WTC11 (cell line): ENCODE results near the gene FBLN2. TPM values are rescaled to one million over a fixed set of nuclear protein-coding genes. Genes with fewer than 3 reads are reported as not detected.

Source experiments
- ATAC-seq: fragments of 200-7000 bp; cut with Tn5 transposase; 2 replicates; pipeline ENCODE4 v1.10.0; 2021; ENCODE audit warnings: mild to moderate bottlenecking, moderate library complexity
- CTCF ChIA-PET: fragments of 300-600 bp; sonication (Branson Sonifier 250); formaldehyde crosslinking; loops from one replicate; lab custom pipeline; 2021; ENCODE audit warnings: antibody characterized with exemption; lab: Charles Lee
- POLR2A ChIA-PET: fragments of 350-600 bp; sonication (Branson Sonifier 250); formaldehyde crosslinking; loops from one replicate; lab custom pipeline; 2021; ENCODE audit warnings: antibody characterized with exemption; lab: Charles Lee
- DNase-seq: peaks from one replicate; pipeline ENCODE4 v3.0.0; 2021; ENCODE audit warnings: low spot score
- H3K27ac Mint-ChIP-seq: 2 replicates; pipeline ENCODE4 v1.8.0; 2021; ENCODE audit warnings: mixed read lengths
- H3K27me3 Mint-ChIP-seq: 2 replicates; pipeline ENCODE4 v1.8.0; 2021; ENCODE audit warnings: low read depth, mild to moderate bottlenecking, moderate library complexity, mixed read lengths
- H3K36me3 Mint-ChIP-seq: 2 replicates; pipeline ENCODE4 v1.8.0; 2021; ENCODE audit warnings: mixed read lengths
- H3K4me1 Mint-ChIP-seq: 2 replicates; pipeline ENCODE4 v1.8.0; 2022; ENCODE audit warnings: mixed read lengths
- H3K4me3 Mint-ChIP-seq: 2 replicates; pipeline ENCODE4 v1.8.0; 2021; ENCODE audit warnings: mild to moderate bottlenecking, moderate library complexity, mixed read lengths
- H3K9me3 Mint-ChIP-seq: 2 replicates; pipeline ENCODE4 v1.8.0; 2021; ENCODE audit warnings: mixed read lengths
- CREB1 ChIP-seq: sonication (generic); formaldehyde crosslinking; IDR thresholded peaks from 2 replicates; pipeline ENCODE4 v1.8.0; 2023; ENCODE audit warnings: mild to moderate bottlenecking, missing genetic modification reagents
- ELF4 ChIP-seq: sonication (generic); formaldehyde crosslinking; IDR thresholded peaks from 2 replicates; pipeline ENCODE4 v1.8.1; 2022; ENCODE audit warnings: low read depth, mild to moderate bottlenecking, moderate library complexity, missing genetic modification reagents
- ERG ChIP-seq: fragments of 250-450 bp; sonication (Bioruptor Pico); IDR thresholded peaks from 2 replicates; pipeline ENCODE4 v1.8.0; 2021; ENCODE audit warnings: mild to moderate bottlenecking
- GABPB1 ChIP-seq: sonication (generic); formaldehyde crosslinking; IDR thresholded peaks from 2 replicates; pipeline ENCODE4 v1.8.1; 2023; ENCODE audit warnings: mild to moderate bottlenecking, missing genetic modification reagents
- MXD4 ChIP-seq: fragments of 250-450 bp; sonication (Bioruptor Pico); IDR thresholded peaks from 2 replicates; pipeline ENCODE4 v1.8.0; 2021; ENCODE audit warnings: mild to moderate bottlenecking, moderate library complexity, borderline replicate concordance
- NFYB ChIP-seq: sonication (generic); formaldehyde crosslinking; conservative IDR thresholded peaks from 2 replicates; pipeline ENCODE4 v1.8.0; 2022; ENCODE audit warnings: low read depth, missing genetic modification reagents
- NR1H2 ChIP-seq: sonication (generic); formaldehyde crosslinking; IDR thresholded peaks from 2 replicates; pipeline ENCODE4 v1.9.0; 2021; ENCODE audit warnings: mild to moderate bottlenecking, moderate library complexity, missing genetic modification reagents
- RELA ChIP-seq: sonication (generic); formaldehyde crosslinking; IDR thresholded peaks from 2 replicates; pipeline ENCODE4 v1.8.1; 2022; ENCODE audit warnings: missing genetic modification reagents, mild to moderate bottlenecking, borderline replicate concordance
- SMAD4 ChIP-seq: sonication (generic); formaldehyde crosslinking; IDR thresholded peaks from 2 replicates; pipeline ENCODE4 v1.8.0; 2022; ENCODE audit warnings: mild to moderate bottlenecking, missing genetic modification reagents
- SOX15 ChIP-seq: fragments of 250-450 bp; sonication (Bioruptor Pico); IDR thresholded peaks from 2 replicates; pipeline ENCODE4 v1.9.0; 2021; ENCODE audit warnings: mild to moderate bottlenecking
- SP1 ChIP-seq: sonication (generic); formaldehyde crosslinking; conservative IDR thresholded peaks from 2 replicates; pipeline ENCODE4 v1.8.1; 2022; ENCODE audit warnings: missing genetic modification reagents
- TCF7 ChIP-seq: sonication (generic); formaldehyde crosslinking; IDR thresholded peaks from 2 replicates; pipeline ENCODE4 v1.8.0; 2022; ENCODE audit warnings: mild to moderate bottlenecking, low read depth, missing genetic modification reagents, moderate library complexity
- ZNF121 ChIP-seq: sonication (generic); formaldehyde crosslinking; IDR thresholded peaks from 2 replicates; pipeline ENCODE4 v1.8.0; 2023; ENCODE audit warnings: missing genetic modification reagents
- ZNF138 ChIP-seq: sonication (generic); formaldehyde crosslinking; conservative IDR thresholded peaks from 2 replicates; pipeline ENCODE4 v1.8.1; 2022; ENCODE audit warnings: mild to moderate bottlenecking, moderate library complexity, missing genetic modification reagents
- ZNF263 ChIP-seq: sonication (generic); formaldehyde crosslinking; IDR thresholded peaks from 2 replicates; pipeline ENCODE4 v1.8.1; 2022; ENCODE audit warnings: low read depth, mild to moderate bottlenecking, moderate library complexity, missing genetic modification reagents
- total RNA-seq: library from RNA; stranded (reverse); gene quantifications from 3 replicates; pipeline ENCODE4 v1.2.3, GENCODE V29; 2021
- TF ChIP-seq, protein P1 (sequence below): sonication (generic); formaldehyde crosslinking; IDR thresholded peaks from 2 replicates; pipeline ENCODE4 v1.8.1; 2023; ENCODE audit warnings: mild to moderate bottlenecking, missing genetic modification reagents
- TF ChIP-seq, protein P2 (sequence below): sonication (generic); formaldehyde crosslinking; IDR thresholded peaks from 2 replicates; pipeline ENCODE4 v1.8.0; 2023; ENCODE audit warnings: missing genetic modification reagents
- TF ChIP-seq, protein P3 (sequence below): sonication (generic); formaldehyde crosslinking; IDR thresholded peaks from 2 replicates; pipeline ENCODE4 v1.8.1; 2023; ENCODE audit warnings: mild to moderate bottlenecking, missing genetic modification reagents, moderate library complexity
- TF ChIP-seq, protein P4 (sequence below): fragments of 250-450 bp; sonication (Bioruptor Pico); conservative IDR thresholded peaks from 2 replicates; pipeline ENCODE4 v1.9.0; 2021; ENCODE audit warnings: mild to moderate bottlenecking

Gene FBLN2
- total RNA-seq, 1 experiment from 2014 or later: 20.7 TPM

DNA sequence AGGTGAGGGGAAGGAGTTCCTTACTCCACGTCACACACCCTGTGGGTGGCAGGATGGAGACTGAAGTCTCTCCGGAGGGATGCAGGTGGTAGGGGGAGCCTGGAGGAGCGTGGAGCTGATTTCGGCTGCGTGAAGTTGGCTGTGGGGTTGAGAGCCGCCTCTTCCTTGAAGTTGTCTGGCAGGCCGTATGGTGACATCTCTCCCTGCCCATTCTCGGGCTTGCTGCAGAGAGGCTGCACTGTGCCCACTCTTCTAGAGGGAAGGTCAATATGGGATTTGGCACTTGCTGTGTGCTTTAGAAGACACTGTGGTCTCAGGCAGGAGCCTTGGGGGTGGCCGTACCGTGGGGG is 13.4 kb upstream of the FBLN2 start:
- CTCF ChIA-PET: no interaction called here
- Mint-ChIP-seq H3K4me1 (peaks cover 16% of the 10 kb centered on the region), H3K9me3 (peaks cover 6% of the 10 kb centered on the region), H3K27me3 (no peaks in the 10 kb centered on the region; the same call in 1 of the 2 replicates), H3K36me3 (no peaks in the 10 kb centered on the region), H3K27ac (no peak overlapping the region), H3K4me3 (no peak overlapping the region)
- DNase-seq (no peak), ATAC-seq (no peak)
- TF ChIP-seq RELA (CRISPR knock-in tag) (no peak), ZNF121 (CRISPR knock-in tag) (no peak), SOX15 (CRISPR knock-in tag) (no peak), ERG (CRISPR knock-in tag) (no peak), SMAD4 (CRISPR knock-in tag) (no peak), NR1H2 (no peak), GABPB1 (CRISPR knock-in tag) (no peak), TCF7 (no peak), ZNF138 (CRISPR knock-in tag) (no peak), SP1 (CRISPR knock-in tag) (no peak)
- TF ChIP-seq, protein P1, sequence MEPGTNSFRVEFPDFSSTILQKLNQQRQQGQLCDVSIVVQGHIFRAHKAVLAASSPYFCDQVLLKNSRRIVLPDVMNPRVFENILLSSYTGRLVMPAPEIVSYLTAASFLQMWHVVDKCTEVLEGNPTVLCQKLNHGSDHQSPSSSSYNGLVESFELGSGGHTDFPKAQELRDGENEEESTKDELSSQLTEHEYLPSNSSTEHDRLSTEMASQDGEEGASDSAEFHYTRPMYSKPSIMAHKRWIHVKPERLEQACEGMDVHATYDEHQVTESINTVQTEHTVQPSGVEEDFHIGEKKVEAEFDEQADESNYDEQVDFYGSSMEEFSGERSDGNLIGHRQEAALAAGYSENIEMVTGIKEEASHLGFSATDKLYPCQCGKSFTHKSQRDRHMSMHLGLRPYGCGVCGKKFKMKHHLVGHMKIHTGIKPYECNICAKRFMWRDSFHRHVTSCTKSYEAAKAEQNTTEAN (CRISPR knock-in tag): no peak
- TF ChIP-seq, protein P2, sequence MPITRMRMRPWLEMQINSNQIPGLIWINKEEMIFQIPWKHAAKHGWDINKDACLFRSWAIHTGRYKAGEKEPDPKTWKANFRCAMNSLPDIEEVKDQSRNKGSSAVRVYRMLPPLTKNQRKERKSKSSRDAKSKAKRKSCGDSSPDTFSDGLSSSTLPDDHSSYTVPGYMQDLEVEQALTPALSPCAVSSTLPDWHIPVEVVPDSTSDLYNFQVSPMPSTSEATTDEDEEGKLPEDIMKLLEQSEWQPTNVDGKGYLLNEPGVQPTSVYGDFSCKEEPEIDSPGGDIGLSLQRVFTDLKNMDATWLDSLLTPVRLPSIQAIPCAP: no peak
- POLR2A ChIA-PET: no interaction called here

DNA sequence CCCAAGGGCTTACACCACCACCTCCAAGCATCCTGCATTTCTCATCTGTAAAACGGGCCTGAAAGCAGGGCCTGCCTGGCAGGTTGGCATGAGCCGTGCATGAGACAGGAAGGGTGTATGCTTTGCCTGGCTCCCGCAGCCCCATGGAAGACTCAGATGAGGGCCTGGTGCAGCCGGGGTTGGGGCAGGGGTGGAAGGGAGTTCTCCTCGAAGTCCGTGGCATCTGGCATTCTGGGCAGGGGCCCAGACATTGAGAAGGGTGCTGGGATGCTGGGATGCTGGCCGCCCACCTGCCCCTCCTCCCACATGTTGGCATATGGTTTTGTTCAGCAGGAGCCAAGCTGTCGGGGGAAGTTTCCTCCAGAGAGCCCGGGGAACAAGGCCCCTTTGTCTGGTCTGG is 13.0 kb upstream of the FBLN2 start:
- H3K36me3 Mint-ChIP-seq: no peaks in the 10 kb centered on the region
- no peak for TF ChIP-seq ZNF263
- no peak for TF ChIP-seq NFYB (CRISPR knock-in tag)
- no peak for TF ChIP-seq ELF4 (CRISPR knock-in tag)
- TF ChIP-seq NR1H2: no peak
- TF ChIP-seq, protein P3, sequence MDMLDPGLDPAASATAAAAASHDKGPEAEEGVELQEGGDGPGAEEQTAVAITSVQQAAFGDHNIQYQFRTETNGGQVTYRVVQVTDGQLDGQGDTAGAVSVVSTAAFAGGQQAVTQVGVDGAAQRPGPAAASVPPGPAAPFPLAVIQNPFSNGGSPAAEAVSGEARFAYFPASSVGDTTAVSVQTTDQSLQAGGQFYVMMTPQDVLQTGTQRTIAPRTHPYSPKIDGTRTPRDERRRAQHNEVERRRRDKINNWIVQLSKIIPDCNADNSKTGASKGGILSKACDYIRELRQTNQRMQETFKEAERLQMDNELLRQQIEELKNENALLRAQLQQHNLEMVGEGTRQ (CRISPR knock-in tag): no peak
- no peak for TF ChIP-seq MXD4
- TF ChIP-seq, protein P4, sequence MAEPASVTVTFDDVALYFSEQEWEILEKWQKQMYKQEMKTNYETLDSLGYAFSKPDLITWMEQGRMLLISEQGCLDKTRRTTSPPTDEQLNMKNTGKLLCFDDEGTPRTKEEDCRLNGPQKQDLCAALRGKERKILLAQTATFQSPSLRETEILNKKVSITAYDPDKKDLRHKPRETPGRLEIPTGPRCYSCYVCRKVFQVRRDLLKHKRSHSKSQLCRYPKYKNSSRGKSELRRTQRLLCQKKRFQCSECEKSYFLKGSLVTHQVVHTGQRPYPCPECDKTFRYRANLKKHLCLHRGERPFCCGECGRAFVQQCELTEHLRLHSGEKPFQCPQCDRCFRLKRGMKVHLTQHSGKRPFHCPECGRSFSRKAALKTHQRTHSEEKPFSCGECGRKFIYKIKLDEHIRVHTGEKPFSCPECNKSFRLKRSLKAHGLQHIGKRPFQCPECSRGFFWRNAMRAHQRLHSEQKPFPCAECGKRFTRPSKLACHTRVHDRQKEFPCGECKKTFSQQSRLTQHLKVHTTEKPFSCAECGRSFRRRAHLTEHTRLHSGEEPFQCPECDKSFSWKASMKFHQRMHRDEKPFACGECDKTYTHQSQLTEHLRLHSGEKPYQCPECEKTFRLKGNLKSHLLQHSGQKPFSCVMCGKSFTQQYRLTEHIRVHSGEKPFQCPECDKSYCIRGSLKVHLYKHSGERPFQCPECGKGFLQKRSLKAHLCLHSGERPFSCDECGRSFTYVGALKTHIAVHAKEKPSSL: no peak
- no peak for TF ChIP-seq CREB1 (CRISPR knock-in tag)
- peaks cover 8% of the 10 kb centered on the region for H3K9me3 Mint-ChIP-seq
- ChIA-PET POLR2A (no interaction called here), CTCF (interaction anchor here (1.0 to 1.4 kb wide), 4 partner anchors 8 to 112 kb away, joined by 3 to 10 read pairs (median 6); no protein-coding TSS in a partner anchor)
- no peaks in the 10 kb centered on the region; the same call in 1 of the 2 replicates for H3K27me3 Mint-ChIP-seq
- ATAC-seq (no peak), DNase-seq (no peak)
- no peak overlapping the region for H3K4me3 Mint-ChIP-seq
- H3K4me1 Mint-ChIP-seq: peaks cover 16% of the 10 kb centered on the region
- H3K27ac Mint-ChIP-seq: no peak overlapping the region
